ENCODE measurements around the gene NMBR. TPM values are rescaled to one million over a fixed set of nuclear protein-coding genes. Genes with fewer than 3 reads are reported as not detected.

NMBR gene
- polyA plus RNA-seq, 4 donors = 0.04 TPM; not detected in 3

Other genes starting within 250 kb of the NMBR start
- gene GJE1, start 14.2 kb downstream of the NMBR start, polyA plus RNA-seq = not detected
- 10 to 100 TPM; 42.0 to 73.9 (median 47.1) TPM for gene VTA1, start 141 bp upstream of the NMBR start, polyA plus RNA-seq
- 10 to 100 TPM in 2 of 4 donors, 1 to 10 TPM in 2; 5.4 to 25.8 (median 11.1) TPM for gene ADGRG6, start 154.9 kb upstream of the NMBR start, polyA plus RNA-seq

Data from small intestine (tissue), 4 donors.